Neural cell (in vitro differentiated cells): Measurements from ENCODE around the gene FYN. TPM values are rescaled to one million over a fixed set of nuclear protein-coding genes. Genes with fewer than 3 reads are reported as not detected.

ENCODE experiments used
- H2AFZ ChIP-seq: fragments of 200-600, 300-800 bp; sonication (generic), shearing (Covaris generic); 2 replicates; pipeline ENCODE4 v1.6.0; 2014; ENCODE audit warnings: low read depth, mild to moderate bottlenecking, antibody characterized with exemption, low read length, moderate library complexity
- H3F3A ChIP-seq: fragments of 200-600 bp; shearing (Covaris generic); 2 replicates; pipeline ENCODE4 v1.6.1; 2016; ENCODE audit warnings: mild to moderate bottlenecking, moderate library complexity, mixed read lengths, antibody characterized with exemption, low read length; ENCODE audit not compliant: insufficient read depth, poor library complexity, severe bottlenecking
- H3K27ac ChIP-seq: fragments of 200-600, 300-800 bp; sonication (generic), shearing (Covaris generic); 2 replicates; pipeline ENCODE4 v1.5.1; 2014; ENCODE audit warnings: mild to moderate bottlenecking, low read length, moderate library complexity
- H3K27me3 ChIP-seq: fragments of 300-800, 200-600 bp; sonication (generic), shearing (Covaris generic); 2 replicates; pipeline ENCODE4 v1.6.0; 2014; ENCODE audit warnings: mild to moderate bottlenecking, low read depth, low read length, moderate library complexity; ENCODE audit not compliant: insufficient read depth
- H3K36me3 ChIP-seq: fragments of 300-800, 200-600 bp; sonication (generic), shearing (Covaris generic); 2 replicates; pipeline ENCODE4 v1.5.1; 2014; ENCODE audit warnings: mild to moderate bottlenecking, antibody characterized with exemption, low read length, moderate library complexity; ENCODE audit not compliant: insufficient read depth
- H3K4me2 ChIP-seq: fragments of 300-800, 200-600 bp; sonication (generic), shearing (Covaris generic); 2 replicates; pipeline ENCODE4 v1.6.0; 2014; ENCODE audit warnings: mild to moderate bottlenecking, low read length
- H3K4me3 ChIP-seq: fragments of 300-800, 200-600 bp; sonication (generic), shearing (Covaris generic); 2 replicates; pipeline ENCODE4 v1.5.1; 2014; ENCODE audit warnings: mild to moderate bottlenecking, low read length, moderate library complexity
- H3K79me2 ChIP-seq: fragments of 200-600 bp; shearing (Covaris generic); replicated peaks from 2 replicates; pipeline ENCODE4 v1.6.0; 2014; ENCODE audit warnings: mild to moderate bottlenecking, low read length, moderate library complexity; ENCODE audit not compliant: insufficient read depth
- H3K9ac ChIP-seq: fragments of 300-800, 200-600 bp; sonication (generic), shearing (Covaris generic); 2 replicates; pipeline ENCODE4 v1.6.1; 2016; ENCODE audit warnings: mild to moderate bottlenecking, low read length, mixed read lengths
- H3K9me2 ChIP-seq: fragments of 200-600 bp; shearing (Covaris generic); 2 replicates; pipeline ENCODE4 v1.6.1; 2016; ENCODE audit warnings: mild to moderate bottlenecking, low read length, mixed read lengths; ENCODE audit not compliant: insufficient read depth
- H3K9me3 ChIP-seq: fragments of 200-600, 300-800 bp; sonication (generic), shearing (Covaris generic); 2 replicates; pipeline ENCODE4 v1.6.1; 2016; ENCODE audit warnings: mild to moderate bottlenecking, mixed run types, low read length, moderate library complexity, mixed read lengths
- H4K20me1 ChIP-seq: fragments of 200-600 bp; shearing (Covaris generic); 2 replicates; pipeline ENCODE4 v1.6.1; 2016; ENCODE audit warnings: mild to moderate bottlenecking, mixed run types; ENCODE audit not compliant: insufficient read depth
- EP300 ChIP-seq: fragments of 450-650 bp; conservative IDR thresholded peaks from 2 replicates; pipeline ENCODE4 v1.6.1; 2014; ENCODE audit warnings: antibody characterized with exemption, mild to moderate bottlenecking, moderate library complexity; ENCODE audit not compliant: poor library complexity, severe bottlenecking
- EZH2 ChIP-seq: fragments of 200-600, 300-800 bp; shearing (Covaris generic), sonication (generic); IDR thresholded peaks from 2 replicates; pipeline ENCODE4 v1.6.1; 2014; ENCODE audit warnings: antibody characterized with exemption, low read length, borderline replicate concordance, mild to moderate bottlenecking; ENCODE audit not compliant: insufficient read depth, poor library complexity, severe bottlenecking
- POLR2AphosphoS5 ChIP-seq: IDR thresholded peaks from 2 replicates; pipeline ENCODE4 v1.6.1; 2012
- RAD21 ChIP-seq: fragments of 450-650 bp; conservative IDR thresholded peaks from 2 replicates; pipeline ENCODE4 v1.6.1; 2014; ENCODE audit warnings: antibody characterized with exemption, mild to moderate bottlenecking, moderate library complexity
- SMC3 ChIP-seq: fragments of 450-650 bp; conservative IDR thresholded peaks from 2 replicates; pipeline ENCODE4 v1.6.1; 2014; ENCODE audit warnings: antibody characterized with exemption, mild to moderate bottlenecking, moderate library complexity; ENCODE audit not compliant: poor library complexity
- TAF1 ChIP-seq: IDR thresholded peaks from 2 replicates; pipeline ENCODE4 v1.6.1; 2012; ENCODE audit warnings: low read depth
- polyA plus RNA-seq: library from polyadenylated mRNA; depleted of rRNA; stranded (reverse); fragments of >200 nt; gene quantifications from 2 replicates; pipeline ENCODE4 v1.2.3, GENCODE V29; 2014
- TF ChIP-seq, protein P1 (sequence below): fragments of 450-650 bp; IDR thresholded peaks from 2 replicates; pipeline ENCODE4 v1.5.1; 2014; ENCODE audit warnings: antibody characterized with exemption, mild to moderate bottlenecking, moderate library complexity; ENCODE audit not compliant: poor library complexity, severe bottlenecking
- TF ChIP-seq, protein P2 (sequence below): IDR thresholded peaks from 2 replicates; pipeline ENCODE4 v1.6.1; 2012; ENCODE audit warnings: borderline replicate concordance

The FYN gene
- polyA plus RNA-seq, 1 donor from 2014 or later: 277 TPM

DNA sequence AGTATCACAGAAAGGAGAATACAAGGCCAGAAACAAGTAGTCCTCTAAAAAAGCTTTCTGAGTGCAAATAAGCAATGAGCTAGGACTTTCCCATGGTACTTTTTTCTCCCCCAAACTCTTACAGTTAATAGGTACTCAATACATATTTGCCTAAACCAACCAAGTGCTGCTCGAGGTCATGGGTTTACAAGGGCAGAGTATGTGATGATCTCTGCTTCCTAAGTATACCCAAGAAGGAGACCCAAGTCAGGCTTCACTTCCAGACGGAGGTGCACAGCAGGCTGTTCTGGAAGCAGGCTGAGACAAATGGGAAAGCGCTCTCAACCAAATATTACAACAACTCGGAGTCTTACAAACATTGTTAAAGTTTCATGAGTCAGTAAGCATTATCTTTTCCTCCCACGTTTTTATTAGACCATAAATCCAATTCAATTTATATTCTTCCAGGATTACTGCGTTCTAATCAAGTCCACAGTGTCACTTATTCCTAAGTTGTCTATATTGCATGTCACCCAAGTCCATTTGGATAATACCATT is 8.1 kb downstream of the FYN start:
- Histone ChIP-seq H3K9me3 (no peaks in the 10 kb centered on the region), H3K27ac (no peak overlapping the region), H3K79me2 (peaks cover 97% of the 10 kb centered on the region), H3K4me2 (no peak overlapping the region), H3K4me3 (no peak overlapping the region), H3K36me3 (no peaks in the 10 kb centered on the region), H3K9ac (no peak overlapping the region), H3K27me3 (no peaks in the 10 kb centered on the region), H3K9me2 (no peaks in the 10 kb centered on the region), H4K20me1 (peaks cover 16% of the 10 kb centered on the region), H2AFZ (no peak overlapping the region), H3F3A (no peaks in the 10 kb centered on the region)
- TF ChIP-seq SMC3 (no peak), EP300 (no peak), TAF1 (no peak), POLR2AphosphoS5 (no peak), EZH2 (no peak), RAD21 (no peak)
- TF ChIP-seq, protein P1, sequence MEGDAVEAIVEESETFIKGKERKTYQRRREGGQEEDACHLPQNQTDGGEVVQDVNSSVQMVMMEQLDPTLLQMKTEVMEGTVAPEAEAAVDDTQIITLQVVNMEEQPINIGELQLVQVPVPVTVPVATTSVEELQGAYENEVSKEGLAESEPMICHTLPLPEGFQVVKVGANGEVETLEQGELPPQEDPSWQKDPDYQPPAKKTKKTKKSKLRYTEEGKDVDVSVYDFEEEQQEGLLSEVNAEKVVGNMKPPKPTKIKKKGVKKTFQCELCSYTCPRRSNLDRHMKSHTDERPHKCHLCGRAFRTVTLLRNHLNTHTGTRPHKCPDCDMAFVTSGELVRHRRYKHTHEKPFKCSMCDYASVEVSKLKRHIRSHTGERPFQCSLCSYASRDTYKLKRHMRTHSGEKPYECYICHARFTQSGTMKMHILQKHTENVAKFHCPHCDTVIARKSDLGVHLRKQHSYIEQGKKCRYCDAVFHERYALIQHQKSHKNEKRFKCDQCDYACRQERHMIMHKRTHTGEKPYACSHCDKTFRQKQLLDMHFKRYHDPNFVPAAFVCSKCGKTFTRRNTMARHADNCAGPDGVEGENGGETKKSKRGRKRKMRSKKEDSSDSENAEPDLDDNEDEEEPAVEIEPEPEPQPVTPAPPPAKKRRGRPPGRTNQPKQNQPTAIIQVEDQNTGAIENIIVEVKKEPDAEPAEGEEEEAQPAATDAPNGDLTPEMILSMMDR: no peak
- TF ChIP-seq, protein P2, sequence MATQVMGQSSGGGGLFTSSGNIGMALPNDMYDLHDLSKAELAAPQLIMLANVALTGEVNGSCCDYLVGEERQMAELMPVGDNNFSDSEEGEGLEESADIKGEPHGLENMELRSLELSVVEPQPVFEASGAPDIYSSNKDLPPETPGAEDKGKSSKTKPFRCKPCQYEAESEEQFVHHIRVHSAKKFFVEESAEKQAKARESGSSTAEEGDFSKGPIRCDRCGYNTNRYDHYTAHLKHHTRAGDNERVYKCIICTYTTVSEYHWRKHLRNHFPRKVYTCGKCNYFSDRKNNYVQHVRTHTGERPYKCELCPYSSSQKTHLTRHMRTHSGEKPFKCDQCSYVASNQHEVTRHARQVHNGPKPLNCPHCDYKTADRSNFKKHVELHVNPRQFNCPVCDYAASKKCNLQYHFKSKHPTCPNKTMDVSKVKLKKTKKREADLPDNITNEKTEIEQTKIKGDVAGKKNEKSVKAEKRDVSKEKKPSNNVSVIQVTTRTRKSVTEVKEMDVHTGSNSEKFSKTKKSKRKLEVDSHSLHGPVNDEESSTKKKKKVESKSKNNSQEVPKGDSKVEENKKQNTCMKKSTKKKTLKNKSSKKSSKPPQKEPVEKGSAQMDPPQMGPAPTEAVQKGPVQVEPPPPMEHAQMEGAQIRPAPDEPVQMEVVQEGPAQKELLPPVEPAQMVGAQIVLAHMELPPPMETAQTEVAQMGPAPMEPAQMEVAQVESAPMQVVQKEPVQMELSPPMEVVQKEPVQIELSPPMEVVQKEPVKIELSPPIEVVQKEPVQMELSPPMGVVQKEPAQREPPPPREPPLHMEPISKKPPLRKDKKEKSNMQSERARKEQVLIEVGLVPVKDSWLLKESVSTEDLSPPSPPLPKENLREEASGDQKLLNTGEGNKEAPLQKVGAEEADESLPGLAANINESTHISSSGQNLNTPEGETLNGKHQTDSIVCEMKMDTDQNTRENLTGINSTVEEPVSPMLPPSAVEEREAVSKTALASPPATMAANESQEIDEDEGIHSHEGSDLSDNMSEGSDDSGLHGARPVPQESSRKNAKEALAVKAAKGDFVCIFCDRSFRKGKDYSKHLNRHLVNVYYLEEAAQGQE: no peak

DNA sequence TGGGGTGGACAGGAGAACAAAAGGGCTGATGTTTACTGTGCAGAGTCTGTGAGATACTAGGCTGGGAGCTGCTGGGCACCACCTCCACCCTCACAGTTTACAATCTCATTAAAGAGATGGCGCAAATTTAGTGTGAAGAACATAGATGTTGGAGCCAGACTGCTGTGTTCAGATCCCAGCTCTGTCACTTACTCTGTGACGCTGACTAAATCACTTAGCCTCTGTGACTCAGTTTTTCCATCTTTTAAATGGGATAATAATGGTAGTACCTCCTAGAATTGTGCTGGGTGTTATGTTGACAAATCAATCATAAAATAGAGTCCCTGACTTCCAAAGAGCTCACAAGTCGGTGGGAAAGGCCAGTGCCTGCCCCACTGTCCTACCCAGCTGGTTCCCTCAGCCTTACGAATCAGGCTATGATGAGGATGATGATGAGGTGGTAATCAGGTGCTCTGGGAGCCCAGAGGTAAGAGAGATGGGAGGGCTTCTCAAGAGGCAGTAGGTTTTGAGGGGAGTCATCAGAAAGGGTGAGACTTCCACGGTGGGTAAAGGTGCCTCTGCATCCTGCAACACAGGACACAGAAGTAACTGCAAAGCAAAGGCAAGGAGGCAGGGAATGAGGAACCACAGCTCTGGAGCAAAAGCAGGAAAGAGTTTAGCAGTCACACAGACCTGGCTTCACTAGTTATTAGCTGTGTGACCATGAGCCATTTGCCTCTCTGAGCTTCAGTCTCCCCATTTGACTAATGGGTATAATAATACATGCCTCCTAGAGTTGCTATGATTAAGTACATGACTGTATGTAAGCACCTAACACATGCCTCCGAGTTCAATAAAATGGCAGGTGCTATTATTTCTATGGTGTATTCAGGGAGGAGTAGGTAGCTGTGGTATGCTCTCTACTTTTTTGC is 8.9 kb downstream of the FYN start:
- H3F3A ChIP-seq: no peaks in the 10 kb centered on the region
- peaks cover 97% of the 10 kb centered on the region for H3K79me2 ChIP-seq
- TF ChIP-seq SMC3 (no peak), RAD21 (no peak), EZH2 (no peak), POLR2AphosphoS5 (no peak), TAF1 (no peak)
- TF ChIP-seq, protein P1: no peak
- no peaks in the 10 kb centered on the region for H3K9me2 ChIP-seq
- H3K27me3 ChIP-seq: no peaks in the 10 kb centered on the region
- H3K4me3 ChIP-seq: no peak overlapping the region
- H3K4me2 ChIP-seq: no peak overlapping the region
- no peak overlapping the region for H3K9ac ChIP-seq
- no peak overlapping the region for H3K27ac ChIP-seq
- peaks cover 16% of the 10 kb centered on the region for H4K20me1 ChIP-seq
- H3K36me3 ChIP-seq: no peaks in the 10 kb centered on the region
- H2AFZ ChIP-seq: no peak overlapping the region
- no peaks in the 10 kb centered on the region for H3K9me3 ChIP-seq
